HepG2 (cell line): ENCODE data around the gene RYR2. TPM values are rescaled to one million over a fixed set of nuclear protein-coding genes. Genes with fewer than 3 reads are reported as not detected.

Experiments
- ATAC-seq: fragments of 200-7000 bp; cut with Tn5 transposase; 3 replicates; pipeline ENCODE4 v1.9.1; 2020; ENCODE audit warnings: mild to moderate bottlenecking, moderate library complexity
- BruUV-seq: library from RNA; stranded (reverse); fragments of 400-500 nt; replicated peaks from 2 replicates; lab custom pipeline; 2021; lab: Mats Ljungman, UMichigan
- CTCF ChIA-PET: fragments of 300-600 bp; formaldehyde crosslinking; extraction: SDS; loops from one replicate; lab custom pipeline; 2021; ENCODE audit warnings: low total read pairs, inconsistent platforms, low intra/inter-chr PET ratio; lab: Yijun Ruan, JAX
- POLR2A ChIA-PET: fragments of 350-600 bp; sonication (Branson Sonifier 250); formaldehyde crosslinking; loops from one replicate; lab custom pipeline; 2020; ENCODE audit warnings: antibody characterized with exemption, inconsistent platforms; lab: Yijun Ruan, JAX
- DNase-seq: peaks from one replicate; pipeline ENCODE4 v3.0.0-alpha.2; 2015; ENCODE audit warnings: low spot score
- FAIRE-seq: peaks from 3 replicates; lab custom pipeline; 2011; peaks lifted over from hg19 to GRCh38; lab: Jason Lieb, UNC
- H2AFZ ChIP-seq: one replicate; pipeline ENCODE4 v1.6.1; 2011; ENCODE audit warnings: low read length, inconsistent platforms
- H3K27ac ChIP-seq: fragments of 300-600 bp; 3 replicates; pipeline ENCODE4 v1.8.0; 2011; ENCODE audit warnings: mixed run types, mild to moderate bottlenecking, mixed read lengths, low read length, inconsistent platforms; ENCODE audit not compliant: insufficient read depth; ENCODE audit errors: extremely low read length
- H3K27me3 ChIP-seq, 2 experiments: fragments of 200-600 bp in 1 of 2; 2 replicates in 1 of 2; 3 replicates in 1 of 2; pipeline versions ENCODE4 v1.6.0 to v1.8.0; 2011; ENCODE audit warnings: low read length in 2 of 2, mild to moderate bottlenecking in 2 of 2, moderate library complexity in 2 of 2, inconsistent platforms in 1 of 2; ENCODE audit not compliant: insufficient read depth in 2 of 2, control insufficient read depth in 1 of 2
- H3K36me3 ChIP-seq, 2 experiments: fragments of 200-600 bp in 1 of 2; replicated peaks in 1 of 2; 2 replicates in 1 of 2; 3 replicates in 1 of 2; pipeline versions ENCODE4 v1.5.1 to v1.8.0; 2011; ENCODE audit warnings: low read length in 2 of 2, inconsistent platforms in 1 of 2; ENCODE audit not compliant: insufficient read depth in 2 of 2, control insufficient read depth in 1 of 2
- H3K4me1 ChIP-seq: 2 replicates; pipeline ENCODE4 v1.5.1; 2012; ENCODE audit warnings: low read length, inconsistent platforms; ENCODE audit not compliant: insufficient read depth
- H3K4me2 ChIP-seq: 2 replicates; pipeline ENCODE4 v1.6.0; 2011; ENCODE audit warnings: low read depth, low read length, inconsistent platforms
- H3K4me3 ChIP-seq, 3 experiments: fragments of 200-600 bp in 1 of 3; sonication (generic), shearing (Covaris generic) in 1 of 3; replicated peaks in 1 of 3; 2 replicates each; pipeline ENCODE4 v1.5.1; 2011 to 2016; ENCODE audit warnings: low read length in 3 of 3, inconsistent platforms in 2 of 3, low read depth in 2 of 3, mild to moderate bottlenecking in 2 of 3, control low read depth in 1 of 3, mixed read lengths in 1 of 3; ENCODE audit not compliant: insufficient read depth in 1 of 3
- H3K79me2 ChIP-seq: one replicate; pipeline ENCODE4 v1.6.1; 2011; ENCODE audit warnings: low read length, inconsistent platforms; ENCODE audit not compliant: insufficient read depth
- H3K9ac ChIP-seq: 2 replicates; pipeline ENCODE4 v1.6.0; 2011; ENCODE audit warnings: mild to moderate bottlenecking, low read depth, low read length, inconsistent platforms; ENCODE audit not compliant: insufficient read depth
- H3K9me3 ChIP-seq: 2 replicates; pipeline ENCODE4 v1.5.1; 2012; ENCODE audit warnings: mild to moderate bottlenecking, low read length
- H4K20me1 ChIP-seq: 2 replicates; pipeline ENCODE4 v1.6.0; 2011; ENCODE audit warnings: inconsistent platforms, mild to moderate bottlenecking, low read length, moderate library complexity; ENCODE audit not compliant: insufficient read depth
- AGO1 ChIP-seq: fragments of 200-400 bp; formaldehyde crosslinking; IDR thresholded peaks from 2 replicates; pipeline ENCODE4 v1.6.1; 2017; ENCODE audit warnings: mild to moderate bottlenecking, low read depth, low read length, moderate library complexity; ENCODE audit not compliant: poor library complexity, severe bottlenecking
- ARNTL ChIP-seq: sonication (generic); formaldehyde crosslinking; IDR thresholded peaks from 2 replicates; pipeline ENCODE4 v1.4.0; 2020; ENCODE audit warnings: mild to moderate bottlenecking, missing genetic modification reagents
- CCAR2 ChIP-seq: fragments of 200-400 bp; formaldehyde crosslinking; optimal IDR thresholded peaks from 2 replicates; pipeline ENCODE3; 2018; ENCODE audit warnings: low read depth, mild to moderate bottlenecking, low read length, moderate library complexity
- DR1 ChIP-seq: sonication (generic); formaldehyde crosslinking; IDR thresholded peaks from 2 replicates; pipeline ENCODE4 v1.8.0; 2021; ENCODE audit warnings: mild to moderate bottlenecking, missing genetic modification reagents, inconsistent platforms
- GTF2F1 ChIP-seq: fragments of 150-350 bp; IDR thresholded peaks from 2 replicates; pipeline ENCODE4 v1.6.1; 2014; ENCODE audit warnings: low read length
- GZF1 ChIP-seq: sonication (generic); formaldehyde crosslinking; IDR thresholded peaks from 2 replicates; pipeline ENCODE4 v1.5.1; 2020; ENCODE audit warnings: mild to moderate bottlenecking, missing genetic modification reagents
- KMT2B ChIP-seq: IDR thresholded peaks from 2 replicates; pipeline ENCODE4 v1.6.1; 2016; ENCODE audit warnings: missing genetic modification reagents, missing compliant biosample characterization
- NCOA5 ChIP-seq: sonication (generic); formaldehyde crosslinking; IDR thresholded peaks from 2 replicates; pipeline ENCODE4 v1.4.0; 2020; ENCODE audit warnings: missing genetic modification reagents
- SIN3B ChIP-seq: fragments of 150-350 bp; IDR thresholded peaks from 2 replicates; pipeline ENCODE4 v1.6.1; 2014; ENCODE audit warnings: low read length
- SMARCE1 ChIP-seq: fragments of 450-650 bp; IDR thresholded peaks from 2 replicates; pipeline ENCODE4 v1.6.1; 2017; ENCODE audit warnings: borderline replicate concordance
- THAP11 ChIP-seq: IDR thresholded peaks from 2 replicates; pipeline ENCODE4 v1.6.1; 2016; ENCODE audit warnings: missing biosample characterization, missing genetic modification reagents
- ZBTB8A ChIP-seq: sonication (generic); formaldehyde crosslinking; IDR thresholded peaks from 2 replicates; pipeline ENCODE4 v1.4.0; 2020; ENCODE audit warnings: mild to moderate bottlenecking, low read depth, missing genetic modification reagents, borderline replicate concordance
- ZNF501 ChIP-seq: sonication (generic); formaldehyde crosslinking; IDR thresholded peaks from 2 replicates; pipeline ENCODE4 v1.5.1; 2020; ENCODE audit warnings: mild to moderate bottlenecking, moderate library complexity, missing genetic modification reagents
- ZNF572 ChIP-seq: sonication (generic); formaldehyde crosslinking; IDR thresholded peaks from 2 replicates; pipeline ENCODE4 v1.5.1; 2020; ENCODE audit warnings: mild to moderate bottlenecking, missing genetic modification reagents
- ZNF792 ChIP-seq: IDR thresholded peaks from 2 replicates; pipeline ENCODE4 v1.6.1; 2016
- WGBS: methylation state at CpG from one replicate; pipeline ENCODE4 v1.1.6; 2017; ENCODE audit warnings: low lambda C conversion rate; 5-methylcytosine and 5-hydroxymethylcytosine counted together
- in situ Hi-C: cut with HindIII; loops from 2 replicates; pipeline ENCODE4 v1.10.0; 2017; ENCODE audit warnings: low pct_unique_long_range_greater_than_20kb; ENCODE audit not compliant: extremely low pct_ligation_motif_present
- intact Hi-C: fragments of 100-400 bp; cut with micrococcal nuclease; formaldehyde crosslinking; loops from one replicate; pipeline ENCODE4 v1.10.0; 2022; ENCODE audit not compliant: unreplicated experiment
- polyA plus RNA-seq, 8 experiments: library from polyadenylated mRNA; depleted of rRNA in 3 of 8; stranded (reverse) in 7 of 8; unstranded in 1 of 8; fragments of >200 nt; fragmentation: Illumina TruSeq in 4 of 8; extraction: Trizol in 4 of 8; gene quantifications; 2 replicates each; pipeline versions ENCODE4 v1.2.1 to v1.2.3, GENCODE V29; 2011 to 2016; ENCODE audit warnings: low read depth in 4 of 8, missing spikeins in 1 of 8, mixed read lengths in 1 of 8; ENCODE audit not compliant: insufficient read depth in 1 of 8
- total RNA-seq, 5 experiments: library from RNA; depleted of rRNA; stranded (reverse); fragments of >200 nt; fragmentation: Illumina TruSeq; extraction: Trizol; gene quantifications; 2 replicates each; pipeline ENCODE4 v1.2.3, GENCODE V29; 2016; ENCODE audit warnings: low read depth in 1 of 5
- TF ChIP-seq, protein P1 (sequence below): sonication (generic); formaldehyde crosslinking; IDR thresholded peaks from 2 replicates; pipeline ENCODE4 v1.8.1; 2023; ENCODE audit warnings: mild to moderate bottlenecking, inconsistent platforms, moderate library complexity, missing genetic modification reagents, borderline replicate concordance
- TF ChIP-seq, protein P2 (sequence below): sonication (generic); formaldehyde crosslinking; IDR thresholded peaks from 2 replicates; pipeline ENCODE4 v1.4.0; 2020; ENCODE audit warnings: missing genetic modification reagents, borderline replicate concordance
- TF ChIP-seq, protein P3 (sequence below): IDR thresholded peaks from 2 replicates; pipeline ENCODE4 v1.4.0; 2020; ENCODE audit warnings: mild to moderate bottlenecking, missing genetic modification reagents

RYR2 gene
- total and polyA plus RNA-seq, 2 of the 13 experiments (the other 11 are each of a cell fraction or from before 2014, with no cell fraction given): not detected

DNA sequence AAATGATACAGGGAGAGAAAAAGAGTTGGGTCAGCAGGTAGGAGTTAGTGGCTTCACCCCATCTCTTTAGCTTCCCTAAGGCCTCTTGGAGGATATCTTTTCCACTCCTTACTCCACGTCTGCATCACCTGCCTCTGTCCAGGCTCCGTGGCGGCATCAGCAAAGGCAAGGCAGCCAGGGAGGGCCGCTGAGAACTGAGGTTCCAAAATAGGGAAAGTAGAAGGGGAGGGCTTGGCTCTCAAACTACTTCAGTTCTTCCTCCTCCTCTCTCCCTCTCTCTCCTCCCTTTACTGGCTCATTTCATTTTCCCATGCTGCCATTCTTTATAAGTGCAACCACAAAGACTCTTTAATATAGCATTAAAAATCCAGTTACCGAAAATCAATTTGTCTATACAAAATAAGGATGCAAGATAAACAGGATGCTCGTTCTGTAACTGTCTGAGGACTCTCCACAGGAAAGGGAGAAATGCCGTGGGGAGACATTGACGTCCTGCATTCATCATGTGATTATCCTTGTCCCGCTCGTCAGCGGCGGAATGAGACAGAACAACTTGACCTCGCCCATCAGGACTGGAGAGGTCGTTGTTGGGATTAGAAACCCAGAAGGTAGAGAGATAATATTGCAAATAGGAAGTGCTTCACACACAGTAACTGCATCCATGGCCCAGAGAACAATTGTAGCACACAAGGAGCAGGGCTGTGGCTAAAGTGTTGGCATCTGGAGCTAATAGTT is 34.7 kb upstream of the RYR2 start:
- ATAC-seq (no peak), DNase-seq (no peak), FAIRE-seq (no peak)
- Histone ChIP-seq H3K4me3 (no peak overlapping the region), H3K27me3 (peaks cover 0 to 11% of the 10 kb centered on the region in 2 experiments; a peak in 2 of 5 replicates), H3K27ac (no peak overlapping the region), H3K9me3 (no peaks in the 10 kb centered on the region), H4K20me1 (no peaks in the 10 kb centered on the region), H3K79me2 (no peaks in the 10 kb centered on the region), H3K4me2 (no peak overlapping the region), H3K9ac (no peak overlapping the region), H3K4me1 (no peaks in the 10 kb centered on the region), H3K36me3 (no peaks in the 10 kb centered on the region), H2AFZ (no peak overlapping the region)
- in situ Hi-C loops (no loop called here), intact Hi-C loops (no loop called here)
- CTCF ChIA-PET: no interaction called here
- POLR2A ChIA-PET: no interaction called here
- 26% methylated on average over 14 of the region's 14 CpGs for WGBS
- BruUV-seq: no TSS peak
- TF ChIP-seq DR1 (CRISPR knock-in tag) (no peak), GZF1 (CRISPR knock-in tag) (no peak), ZNF572 (no peak), ZNF501 (no peak), AGO1 (no peak), NCOA5 (CRISPR knock-in tag) (no peak), THAP11 (CRISPR knock-in tag) (no peak), ZBTB8A (CRISPR knock-in tag) (no peak), CCAR2 (no peak), SMARCE1 (no peak), KMT2B (CRISPR knock-in tag) (no peak), SIN3B (no peak), GTF2F1 (no peak), ARNTL (CRISPR knock-in tag) (no peak), ZNF792 (CRISPR knock-in tag) (no peak)
- TF ChIP-seq, protein P1, sequence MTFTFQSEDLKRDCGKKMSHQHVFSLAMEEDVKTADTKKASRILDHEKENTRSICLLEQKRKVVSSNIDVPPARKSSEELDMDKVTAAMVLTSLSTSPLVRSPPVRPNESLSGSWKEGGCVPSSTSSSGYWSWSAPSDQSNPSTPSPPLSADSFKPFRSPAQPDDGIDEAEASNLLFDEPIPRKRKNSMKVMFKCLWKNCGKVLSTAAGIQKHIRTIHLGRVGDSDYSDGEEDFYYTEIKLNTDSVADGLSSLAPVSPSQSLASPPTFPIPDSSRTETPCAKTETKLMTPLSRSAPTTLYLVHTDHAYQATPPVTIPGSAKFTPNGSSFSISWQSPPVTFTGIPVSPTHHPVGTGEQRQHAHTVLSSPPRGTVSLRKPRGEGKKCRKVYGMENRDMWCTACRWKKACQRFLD (CRISPR knock-in tag): no peak
- TF ChIP-seq, protein P2, sequence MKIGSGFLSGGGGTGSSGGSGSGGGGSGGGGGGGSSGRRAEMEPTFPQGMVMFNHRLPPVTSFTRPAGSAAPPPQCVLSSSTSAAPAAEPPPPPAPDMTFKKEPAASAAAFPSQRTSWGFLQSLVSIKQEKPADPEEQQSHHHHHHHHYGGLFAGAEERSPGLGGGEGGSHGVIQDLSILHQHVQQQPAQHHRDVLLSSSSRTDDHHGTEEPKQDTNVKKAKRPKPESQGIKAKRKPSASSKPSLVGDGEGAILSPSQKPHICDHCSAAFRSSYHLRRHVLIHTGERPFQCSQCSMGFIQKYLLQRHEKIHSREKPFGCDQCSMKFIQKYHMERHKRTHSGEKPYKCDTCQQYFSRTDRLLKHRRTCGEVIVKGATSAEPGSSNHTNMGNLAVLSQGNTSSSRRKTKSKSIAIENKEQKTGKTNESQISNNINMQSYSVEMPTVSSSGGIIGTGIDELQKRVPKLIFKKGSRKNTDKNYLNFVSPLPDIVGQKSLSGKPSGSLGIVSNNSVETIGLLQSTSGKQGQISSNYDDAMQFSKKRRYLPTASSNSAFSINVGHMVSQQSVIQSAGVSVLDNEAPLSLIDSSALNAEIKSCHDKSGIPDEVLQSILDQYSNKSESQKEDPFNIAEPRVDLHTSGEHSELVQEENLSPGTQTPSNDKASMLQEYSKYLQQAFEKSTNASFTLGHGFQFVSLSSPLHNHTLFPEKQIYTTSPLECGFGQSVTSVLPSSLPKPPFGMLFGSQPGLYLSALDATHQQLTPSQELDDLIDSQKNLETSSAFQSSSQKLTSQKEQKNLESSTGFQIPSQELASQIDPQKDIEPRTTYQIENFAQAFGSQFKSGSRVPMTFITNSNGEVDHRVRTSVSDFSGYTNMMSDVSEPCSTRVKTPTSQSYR (CRISPR knock-in tag): no peak
- TF ChIP-seq, protein P3, sequence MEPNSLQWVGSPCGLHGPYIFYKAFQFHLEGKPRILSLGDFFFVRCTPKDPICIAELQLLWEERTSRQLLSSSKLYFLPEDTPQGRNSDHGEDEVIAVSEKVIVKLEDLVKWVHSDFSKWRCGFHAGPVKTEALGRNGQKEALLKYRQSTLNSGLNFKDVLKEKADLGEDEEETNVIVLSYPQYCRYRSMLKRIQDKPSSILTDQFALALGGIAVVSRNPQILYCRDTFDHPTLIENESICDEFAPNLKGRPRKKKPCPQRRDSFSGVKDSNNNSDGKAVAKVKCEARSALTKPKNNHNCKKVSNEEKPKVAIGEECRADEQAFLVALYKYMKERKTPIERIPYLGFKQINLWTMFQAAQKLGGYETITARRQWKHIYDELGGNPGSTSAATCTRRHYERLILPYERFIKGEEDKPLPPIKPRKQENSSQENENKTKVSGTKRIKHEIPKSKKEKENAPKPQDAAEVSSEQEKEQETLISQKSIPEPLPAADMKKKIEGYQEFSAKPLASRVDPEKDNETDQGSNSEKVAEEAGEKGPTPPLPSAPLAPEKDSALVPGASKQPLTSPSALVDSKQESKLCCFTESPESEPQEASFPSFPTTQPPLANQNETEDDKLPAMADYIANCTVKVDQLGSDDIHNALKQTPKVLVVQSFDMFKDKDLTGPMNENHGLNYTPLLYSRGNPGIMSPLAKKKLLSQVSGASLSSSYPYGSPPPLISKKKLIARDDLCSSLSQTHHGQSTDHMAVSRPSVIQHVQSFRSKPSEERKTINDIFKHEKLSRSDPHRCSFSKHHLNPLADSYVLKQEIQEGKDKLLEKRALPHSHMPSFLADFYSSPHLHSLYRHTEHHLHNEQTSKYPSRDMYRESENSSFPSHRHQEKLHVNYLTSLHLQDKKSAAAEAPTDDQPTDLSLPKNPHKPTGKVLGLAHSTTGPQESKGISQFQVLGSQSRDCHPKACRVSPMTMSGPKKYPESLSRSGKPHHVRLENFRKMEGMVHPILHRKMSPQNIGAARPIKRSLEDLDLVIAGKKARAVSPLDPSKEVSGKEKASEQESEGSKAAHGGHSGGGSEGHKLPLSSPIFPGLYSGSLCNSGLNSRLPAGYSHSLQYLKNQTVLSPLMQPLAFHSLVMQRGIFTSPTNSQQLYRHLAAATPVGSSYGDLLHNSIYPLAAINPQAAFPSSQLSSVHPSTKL (CRISPR knock-in tag): no peak
